ENCODE measurements around the gene RAC3.

RAC3 gene

DNA sequence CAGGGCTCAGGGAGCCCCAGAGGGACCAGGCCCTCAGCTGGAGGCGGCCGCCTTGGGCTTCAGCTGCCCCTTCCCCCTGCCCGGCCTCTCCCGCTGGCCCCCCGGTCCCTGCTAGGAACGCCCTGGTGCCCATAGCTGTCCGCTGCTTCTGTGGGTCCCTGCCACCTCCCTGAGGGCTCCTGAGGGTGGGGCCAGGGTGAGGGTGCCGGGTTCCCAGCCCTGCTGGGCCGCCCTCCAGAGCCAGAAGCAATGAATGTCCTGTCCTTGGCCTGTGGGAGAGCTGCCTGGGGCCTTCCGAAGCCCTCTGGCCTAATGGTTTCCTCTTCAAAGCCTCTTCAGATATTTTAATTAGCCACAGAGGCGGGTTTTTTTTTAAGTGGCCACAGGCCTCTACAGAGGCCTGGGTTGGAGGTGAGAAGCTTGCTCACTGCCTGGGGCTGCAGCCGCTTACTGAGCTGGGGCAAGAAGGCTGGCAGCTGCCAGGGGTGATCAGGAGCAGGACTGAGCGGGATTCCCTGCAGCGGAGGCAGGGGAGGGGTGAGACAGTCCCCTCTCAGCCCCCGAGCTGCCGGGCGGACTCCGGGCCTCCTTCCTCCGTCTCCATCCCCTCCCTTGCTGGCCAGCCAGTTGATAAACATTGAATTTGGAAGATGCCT is 18.7 kb upstream of the RAC3 start:
- DNase-seq (ENCODE audit: low read depth, low spot score): no peak

DNA sequence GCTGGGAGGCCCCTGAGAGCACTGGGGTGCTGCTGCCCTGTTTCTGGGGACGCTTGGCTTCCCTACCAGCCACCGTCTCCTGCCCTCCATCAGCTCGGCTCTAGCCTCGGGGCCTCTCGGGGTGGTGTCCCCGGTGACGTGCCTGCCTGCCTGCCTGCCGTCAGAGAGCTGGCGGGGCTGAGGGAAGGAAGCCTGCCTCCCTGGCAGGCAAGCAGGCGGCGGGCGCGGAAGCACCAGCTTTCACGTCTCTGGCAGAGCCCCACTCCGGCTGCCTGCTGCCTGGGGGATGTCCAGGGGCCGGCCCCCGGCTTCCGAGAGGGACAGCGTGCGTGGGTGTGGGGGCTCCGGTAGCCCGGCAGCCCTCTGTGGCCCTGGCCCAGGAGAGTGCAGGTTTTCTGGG is 18.1 kb upstream of the RAC3 start:
- DNase-seq (ENCODE audit: low read depth, low spot score): no peak

DNA sequence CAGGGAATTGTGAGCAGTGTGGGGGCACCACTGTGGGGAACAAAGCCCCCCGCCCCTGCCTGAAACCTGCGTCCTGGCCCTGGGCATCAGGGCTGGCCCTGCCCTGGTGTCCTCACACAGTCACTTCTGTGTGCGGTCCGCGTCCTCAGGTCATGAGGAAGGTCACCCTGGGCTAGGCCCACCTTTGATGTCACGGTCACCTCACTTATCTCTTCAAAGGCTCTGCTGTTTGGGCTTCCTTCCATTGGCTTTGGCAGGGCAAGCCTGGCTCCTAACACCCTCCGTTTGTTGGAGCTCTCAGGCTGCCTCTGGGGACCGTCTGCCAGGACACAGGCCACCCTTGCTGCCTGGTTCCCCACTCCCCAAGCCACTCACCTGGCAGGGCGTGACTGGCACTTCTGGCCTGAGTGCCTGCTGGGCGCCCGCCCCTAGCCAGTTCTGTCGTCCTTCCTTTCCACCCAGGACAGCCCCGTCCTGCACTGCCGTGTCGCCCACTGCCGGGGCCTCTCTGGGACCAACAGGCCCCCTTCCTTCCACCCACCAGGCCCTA is 17.6 kb upstream of the RAC3 start:
- DNase-seq (ENCODE audit: low read depth, low spot score): no peak

DNA sequence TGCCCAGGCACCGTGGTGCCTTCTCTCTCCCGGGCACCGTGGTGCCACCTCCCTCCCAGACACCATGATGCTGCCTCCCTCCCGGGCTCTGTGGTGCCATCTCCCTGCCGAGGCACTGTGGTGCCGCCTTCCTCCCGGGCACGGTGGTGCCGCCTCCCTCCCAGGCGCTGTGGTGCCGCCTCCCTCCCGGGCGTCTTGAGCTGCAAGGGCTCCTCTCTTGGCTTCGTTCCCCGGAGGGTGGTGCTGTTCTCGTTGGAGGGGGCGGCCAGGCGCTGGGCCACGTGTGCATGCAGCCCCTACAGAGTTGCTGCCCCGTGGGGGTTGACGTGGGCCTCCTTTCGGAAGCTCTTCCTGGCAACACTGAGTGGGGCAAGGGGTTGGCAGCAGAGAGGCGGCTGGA is 17.0 kb upstream of the RAC3 start:
- no peak for DNase-seq (ENCODE audit: low read depth, low spot score)

DNA sequence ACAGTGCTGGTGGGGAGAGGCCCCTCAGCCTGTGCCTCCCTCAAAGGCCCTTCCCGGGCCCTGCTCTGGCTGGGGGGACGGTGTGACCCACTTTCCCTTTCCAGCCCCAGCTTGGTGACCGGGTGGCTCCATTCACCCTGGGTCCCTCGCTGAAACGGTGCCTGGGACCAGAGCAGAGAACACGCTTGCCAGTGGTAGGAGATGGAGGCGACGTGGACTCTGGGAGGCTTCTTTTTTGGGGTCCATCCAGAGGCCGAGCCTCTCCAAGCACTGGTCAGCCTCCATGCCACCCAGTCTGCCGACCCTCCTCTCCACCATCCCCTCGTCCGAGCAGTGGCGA is 16.5 kb upstream of the RAC3 start:
- DNase-seq (ENCODE audit: low read depth, low spot score): no peak

DNA sequence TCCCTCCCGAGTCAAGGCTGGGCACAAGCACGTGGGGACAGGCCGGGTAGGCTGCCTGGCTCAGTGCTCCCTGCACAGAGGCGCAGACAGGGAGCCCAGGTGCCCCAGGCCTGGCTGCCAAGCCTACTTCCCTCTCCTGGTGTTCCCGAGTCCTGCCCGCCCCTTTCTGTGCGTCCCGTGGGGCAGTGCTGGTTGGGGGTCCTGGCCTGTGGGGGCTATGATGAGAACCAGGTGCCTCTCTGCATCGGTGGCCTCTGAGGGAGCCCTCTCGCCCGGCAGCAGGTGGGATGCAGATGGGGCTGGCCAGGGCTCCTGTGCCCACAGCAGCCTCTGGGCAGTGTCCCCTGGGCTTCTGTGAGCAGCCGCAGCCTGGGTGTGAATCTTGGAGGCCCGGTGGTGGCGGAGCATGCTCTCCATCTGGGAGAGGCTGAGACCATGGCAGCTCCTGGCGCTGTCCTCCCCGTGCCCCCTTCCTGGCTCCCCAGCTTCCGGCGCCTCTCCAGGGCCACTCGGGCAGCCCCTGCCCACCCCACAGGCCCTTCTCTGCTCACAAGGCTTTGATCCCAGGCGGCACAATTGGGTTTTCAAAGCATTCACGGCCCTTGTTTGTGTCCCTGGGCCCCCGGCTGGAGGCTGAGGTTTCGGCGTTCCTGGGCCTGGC is 16.0 kb upstream of the RAC3 start:
- no peak for DNase-seq (ENCODE audit: low read depth, low spot score)

- DNase-seq (ENCODE audit: low read depth, low spot score): no peak
These were observed 15.2 kb upstream of the RAC3 start for GRCh38 chr17:82016061-82016874.

DNA sequence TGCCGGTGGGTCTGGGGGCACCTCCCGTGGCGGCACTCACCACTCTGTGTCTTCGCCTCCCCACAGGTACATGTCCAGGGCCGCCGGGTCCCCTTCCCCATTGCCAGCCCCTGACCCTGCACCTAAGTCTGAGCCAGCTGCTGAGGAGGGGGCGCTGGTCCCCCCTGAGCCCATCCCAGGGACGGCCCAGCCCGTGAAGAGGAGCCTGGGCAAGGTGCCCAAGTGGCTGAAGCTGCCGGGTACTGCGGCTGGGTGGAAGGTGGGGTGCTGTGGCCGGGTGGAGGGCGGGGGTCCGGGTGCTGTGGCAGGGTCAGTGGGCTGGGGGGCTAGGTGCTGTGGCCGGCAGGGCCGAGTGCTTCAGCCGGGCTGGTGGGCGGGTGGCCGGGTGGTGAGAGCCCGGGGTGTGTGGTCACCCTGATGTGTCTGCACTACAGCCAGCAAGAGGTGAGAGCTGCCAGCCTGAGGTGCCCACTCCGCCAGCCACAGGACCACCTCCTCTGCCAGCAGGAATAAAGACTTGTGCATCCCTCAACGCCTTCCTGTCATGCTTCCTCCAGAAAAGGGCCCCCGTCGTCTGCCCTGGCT is 14.5 kb upstream of the RAC3 start:
- no peak for DNase-seq (ENCODE audit: low read depth, low spot score)

DNA sequence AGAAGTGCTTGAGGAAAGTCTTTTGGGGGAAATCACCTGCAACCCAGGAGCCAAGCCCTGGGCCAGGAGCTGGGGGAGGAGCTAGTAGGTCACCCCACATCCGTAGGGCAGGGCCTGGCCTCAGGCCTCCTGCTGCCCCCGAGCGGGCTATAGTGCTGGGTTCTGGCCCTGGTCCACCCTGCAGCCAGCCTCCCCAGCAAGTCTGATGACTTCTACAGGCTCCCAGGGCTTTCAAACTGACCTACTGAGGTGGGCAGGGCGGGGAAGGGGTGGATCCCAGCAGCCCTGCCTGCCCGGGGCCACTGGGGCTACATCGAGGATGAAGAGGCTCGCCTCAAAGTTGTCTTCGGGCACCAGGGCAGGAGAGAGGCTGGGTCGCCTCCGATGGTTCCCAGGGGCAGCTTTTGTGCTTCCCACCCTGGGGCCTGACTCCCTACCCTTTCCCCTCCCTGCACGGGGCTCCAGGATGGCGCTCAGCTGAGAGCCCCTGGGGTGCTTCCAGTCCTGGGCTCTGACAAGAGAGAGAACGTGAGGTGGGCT is 13.8 kb upstream of the RAC3 start:
- DNase-seq (ENCODE audit: low read depth, low spot score): no peak

GRCh38 chr17:82018152-82018988 is 13.1 kb upstream of the RAC3 start:
- no peak for DNase-seq (ENCODE audit: low read depth, low spot score)

GRCh38 chr17:82018989-82019689 is 12.3 kb upstream of the RAC3 start:
- no peak for DNase-seq (ENCODE audit: low read depth, low spot score)

DNA sequence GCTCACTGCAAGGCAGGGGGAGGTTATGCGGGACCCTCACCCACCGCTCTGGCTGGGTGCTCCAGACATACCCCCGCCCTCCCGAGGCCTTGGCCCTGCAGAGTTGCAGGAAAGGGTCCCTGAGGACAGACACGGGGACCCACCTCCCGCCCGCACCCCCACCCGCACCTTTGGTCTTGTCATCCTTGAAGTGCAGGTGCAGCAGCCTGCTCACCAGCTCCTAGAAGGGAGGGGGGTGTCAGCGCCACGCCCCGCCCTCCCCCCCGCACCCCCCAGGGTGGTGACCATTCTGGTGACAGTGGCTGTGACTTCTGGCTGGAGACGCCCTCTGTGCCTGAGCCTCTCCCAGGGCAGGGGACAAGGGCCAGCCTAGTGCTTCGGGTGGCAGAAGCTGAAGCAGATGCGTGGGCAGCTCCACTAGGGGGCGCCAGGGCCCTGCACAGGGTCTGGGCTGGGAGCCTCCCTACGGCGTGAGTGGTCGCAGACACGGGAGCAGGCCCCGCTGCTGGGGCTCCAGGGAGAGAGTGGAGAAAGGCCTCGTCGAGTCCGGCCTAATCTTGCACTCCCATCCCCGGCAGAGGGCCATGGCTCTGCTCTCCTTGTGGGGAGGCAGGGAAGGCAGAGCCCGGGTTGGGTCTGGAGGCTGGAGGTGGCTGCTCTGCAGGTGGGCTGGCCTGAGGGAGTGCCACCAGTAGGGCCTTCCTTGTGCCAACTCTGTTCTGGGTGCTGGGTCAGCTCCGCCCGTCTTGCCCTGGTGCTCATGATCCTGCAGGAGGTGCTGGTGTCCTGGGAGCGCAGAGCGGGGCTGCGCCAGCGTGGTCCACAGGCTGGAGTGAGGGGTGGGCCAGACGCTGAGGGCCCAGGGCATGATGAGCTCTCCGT is 11.5 kb upstream of the RAC3 start:
- DNase-seq (ENCODE audit: low read depth, low spot score): no peak

DNA sequence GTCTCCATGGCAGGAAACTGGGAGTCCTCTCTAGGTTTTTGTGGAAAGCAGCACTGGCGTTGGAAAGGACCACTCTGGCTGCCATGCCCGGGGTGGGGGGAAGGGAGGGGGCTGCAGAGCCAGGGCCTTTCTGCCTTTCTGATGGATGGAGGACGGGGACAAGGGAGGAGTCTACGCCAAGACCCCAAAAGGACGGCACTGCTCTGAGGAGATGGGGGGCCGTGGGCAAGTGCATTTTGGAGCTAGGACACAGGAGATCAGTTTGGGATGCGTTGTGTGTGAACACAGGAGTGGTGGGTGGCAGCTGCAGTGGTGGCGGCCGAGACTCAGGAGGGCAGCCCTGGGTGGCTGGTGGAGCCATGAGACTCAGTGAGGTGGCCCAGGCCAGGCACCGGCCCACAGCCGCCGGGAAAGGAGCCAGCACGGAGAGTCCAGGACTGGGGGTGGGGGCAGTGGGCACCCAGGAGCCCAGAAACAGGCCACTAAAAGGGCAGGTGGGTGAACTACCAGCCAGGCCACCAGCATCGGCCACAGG is 10.8 kb upstream of the RAC3 start:
- no peak for DNase-seq (ENCODE audit: low read depth, low spot score)

- no peak for DNase-seq (ENCODE audit: low read depth, low spot score)
These were observed 10.2 kb upstream of the RAC3 start for GRCh38 chr17:82021107-82021899.

DNA sequence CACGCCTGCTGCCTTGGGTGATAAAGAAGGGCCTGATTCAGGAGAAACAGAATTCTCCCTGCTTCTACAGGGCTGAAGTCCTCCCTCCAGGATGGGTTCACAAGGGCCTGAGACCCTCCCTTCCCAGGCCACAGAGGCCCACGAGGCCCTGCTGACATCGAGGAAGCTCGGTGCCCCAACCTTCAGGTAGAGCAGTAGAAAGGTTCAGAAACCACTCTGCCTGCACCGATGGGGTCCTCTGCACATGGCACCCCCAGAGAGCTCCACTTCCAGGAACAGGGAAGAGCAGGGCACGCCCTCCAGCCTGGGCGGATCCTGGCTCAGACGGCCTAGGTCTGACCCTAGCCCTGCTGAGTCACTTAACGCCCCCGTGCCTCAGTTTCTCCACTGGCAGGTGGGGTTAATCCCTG is 9.6 kb upstream of the RAC3 start:
- no peak for DNase-seq (ENCODE audit: low read depth, low spot score)

DNA sequence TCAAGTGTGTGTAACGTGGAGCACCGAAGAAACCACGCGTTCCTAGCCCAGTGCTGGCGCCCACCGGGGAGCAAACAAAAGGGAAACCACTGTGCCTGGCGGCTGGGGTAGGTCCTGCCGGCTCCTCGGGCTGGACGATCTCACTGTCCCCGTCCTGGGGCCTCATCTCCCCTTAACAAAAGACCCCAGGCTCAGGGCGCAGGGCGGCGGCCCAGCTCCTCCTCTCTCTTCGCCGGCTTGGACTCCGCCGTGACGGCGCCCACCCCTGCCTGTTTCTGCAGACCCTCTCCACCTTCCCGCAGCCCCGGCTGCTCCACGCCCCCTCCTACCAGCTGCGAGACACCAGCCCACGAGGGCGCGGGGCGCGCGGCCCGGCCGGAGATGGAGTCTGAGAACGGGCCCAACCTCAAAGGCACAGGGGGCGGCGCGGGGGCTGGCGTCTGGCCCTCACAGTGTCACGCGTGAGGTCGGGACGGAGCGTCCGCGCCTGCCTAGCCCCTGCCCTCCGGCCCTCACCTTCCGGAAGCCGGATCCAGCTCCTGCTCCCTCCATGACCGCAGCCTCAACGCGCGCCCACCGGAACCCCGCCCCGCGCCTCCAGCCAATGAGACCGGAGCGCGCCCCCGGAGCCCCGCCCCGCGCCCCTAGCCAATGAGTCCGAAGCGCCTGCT is 9.0 kb upstream of the RAC3 start, which contains the start of gene CENPX:
TSS of gene CENPX (minus strand) at position 569 of the 671 bp plus-strand sequence. CDS start at position 552, 17 bp downstream.
- no peak for DNase-seq (ENCODE audit: low read depth, low spot score)

DNA sequence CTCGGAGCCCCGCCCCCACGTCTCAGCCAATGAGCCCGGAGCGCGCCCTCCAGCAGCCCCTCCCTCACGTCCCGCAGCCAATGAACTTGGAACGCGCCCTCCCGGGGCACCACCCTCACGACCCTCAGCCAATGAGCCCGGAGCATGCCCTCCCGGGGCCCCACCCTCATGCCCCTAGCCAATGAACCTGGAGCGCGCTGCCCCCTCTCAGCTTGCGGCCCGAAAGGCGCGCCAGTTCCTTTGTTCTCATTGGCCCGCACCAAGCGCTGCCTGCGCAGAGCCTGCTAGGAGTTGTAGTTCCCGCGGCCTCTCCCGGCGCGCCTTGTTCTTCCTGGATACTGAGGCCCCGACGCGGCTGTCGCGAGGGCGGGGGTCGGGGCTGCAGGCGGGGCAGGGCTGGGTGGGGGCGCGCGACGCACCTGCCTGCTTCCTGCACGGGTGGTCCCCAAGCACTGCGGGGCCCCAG is 8.5 kb upstream of the RAC3 start, which contains the start of gene LRRC45:
TSS of gene LRRC45 (plus strand) at position 325 of the 466 bp plus-strand sequence. CDS start 339 bp downstream, outside the sequence.
- peak; percentile 100 for DNase-seq (ENCODE audit: low read depth, low spot score)

Measured in activated CD4-positive, CD25-positive, alpha-beta regulatory T cell treated with anti-CD3 and anti-CD28 coated beads, Interleukin-2, amount 50 U/mL, for 16 hours (primary cell).